Breast epithelium (tissue), 3 donors: Measurements from ENCODE around the gene PTPRO.

Experiments
- CTCF ChIP-seq, 3 donors: fragments of 450-650 bp; IDR thresholded peaks; one replicate each; pipeline ENCODE4 v1.5.1; 2016 to 2017; ENCODE audit warnings: antibody characterized with exemption in 3 of 3, mild to moderate bottlenecking in 3 of 3, moderate library complexity in 3 of 3
- POLR2A ChIP-seq: fragments of 450-650 bp; IDR thresholded peaks from one replicate; pipeline ENCODE4 v1.6.1; 2016; ENCODE audit warnings: antibody characterized with exemption, mild to moderate bottlenecking, moderate library complexity

- TF ChIP-seq CTCF (IDR thresholded peaks at IDR 0.05) (no peak), POLR2A (no peak)
Observed at GRCh38 chr12:15547063-15547462, 224.8 kb downstream of the PTPRO start.
